ENCODE data around the gene EVC.
"Not testable (repeated sequence)": the region's sequence is repeated elsewhere in the genome, so short reads cannot be mapped to it uniquely, and the experiment has no call there.

EVC gene

DNA sequence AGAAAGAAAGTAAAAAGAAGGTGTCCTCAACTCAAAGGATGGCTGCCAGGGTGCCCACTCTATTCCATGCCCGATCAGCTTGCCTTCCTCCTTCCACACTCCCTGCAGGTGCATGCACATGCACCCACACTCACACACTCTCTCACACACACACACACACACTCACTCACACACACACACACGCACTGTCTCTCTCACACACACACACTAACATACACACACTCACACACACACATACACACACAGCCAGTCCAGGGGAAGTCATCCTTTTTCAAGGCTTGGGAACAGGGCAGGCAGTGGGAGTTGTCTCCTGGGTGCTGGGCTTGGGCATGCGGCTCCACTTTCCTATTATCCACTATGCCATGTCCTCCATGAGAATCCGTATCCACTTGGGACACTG lies 131.5 kb downstream of the EVC start:
- no peak for DNase-seq (ENCODE audit: low read depth in 2 of 2)

- DNase-seq (ENCODE audit: low read depth in 2 of 2), result no peak
Measured at GRCh38 chr4:5843573-5844530, 132.9 kb downstream of the EVC start.

GRCh38 chr4:5845035-5845905 lies 134.3 kb downstream of the EVC start:
- DNase-seq (ENCODE audit: low read depth in 2 of 2), result no peak

DNA sequence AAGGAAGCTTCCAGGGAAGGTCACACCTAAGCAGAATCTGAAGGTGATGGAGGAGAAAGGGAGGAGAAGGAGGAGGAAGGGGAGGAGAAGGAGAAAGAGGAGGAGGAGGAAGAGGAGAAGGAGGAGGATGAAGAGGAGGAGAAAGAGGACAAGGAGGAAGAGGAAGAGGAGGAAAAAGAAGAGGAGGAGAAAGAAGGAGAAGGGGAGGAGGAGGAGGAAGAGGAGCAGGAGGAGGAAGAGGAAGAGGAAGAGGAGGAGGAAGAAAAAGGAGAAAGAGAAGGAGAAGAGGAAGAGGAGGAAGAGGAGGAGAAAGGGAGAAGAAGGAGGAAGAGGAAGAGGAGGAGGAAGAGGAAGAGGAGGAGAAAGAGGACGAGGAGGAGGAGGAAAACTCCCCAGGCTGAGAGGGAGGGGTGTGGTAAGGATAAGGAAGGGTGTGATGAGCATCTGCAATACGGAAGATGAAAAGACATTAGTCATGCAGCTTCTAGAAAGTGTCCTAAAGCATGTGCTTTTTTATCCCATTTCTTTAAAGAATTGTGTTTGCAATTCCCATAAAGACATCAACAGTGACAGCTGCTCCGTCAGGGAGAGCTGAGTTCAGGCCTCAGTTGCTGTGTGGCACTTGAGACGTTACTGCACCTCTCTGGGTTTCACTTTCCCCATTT lies 140.8 kb downstream of the EVC start:
- no peak for DNase-seq (ENCODE audit: low read depth in 2 of 2)

- DNase-seq (ENCODE audit: low read depth in 2 of 2), result no peak
Measured at GRCh38 chr4:5852523-5853202, 141.7 kb downstream of the EVC start.

DNA sequence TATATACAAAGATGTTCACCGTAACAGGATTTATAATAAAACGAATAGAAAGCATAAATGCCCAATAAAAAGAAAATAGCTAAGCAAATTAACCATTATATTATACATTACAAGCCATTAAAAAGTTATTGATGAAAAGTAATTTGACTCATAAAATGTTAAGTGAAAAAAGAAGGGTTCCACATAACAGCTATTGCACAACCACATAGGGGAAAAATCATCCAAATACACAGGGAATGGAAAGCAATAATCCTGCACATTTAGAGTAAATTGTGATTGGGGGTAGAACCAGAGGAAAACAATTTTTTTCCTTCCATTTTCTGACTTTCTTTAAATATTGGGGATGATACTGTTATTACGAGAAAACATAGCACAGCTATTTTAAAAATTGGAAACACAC lies 143.9 kb downstream of the EVC start:
- DNase-seq (ENCODE audit: low read depth in 2 of 2), result no peak

DNA sequence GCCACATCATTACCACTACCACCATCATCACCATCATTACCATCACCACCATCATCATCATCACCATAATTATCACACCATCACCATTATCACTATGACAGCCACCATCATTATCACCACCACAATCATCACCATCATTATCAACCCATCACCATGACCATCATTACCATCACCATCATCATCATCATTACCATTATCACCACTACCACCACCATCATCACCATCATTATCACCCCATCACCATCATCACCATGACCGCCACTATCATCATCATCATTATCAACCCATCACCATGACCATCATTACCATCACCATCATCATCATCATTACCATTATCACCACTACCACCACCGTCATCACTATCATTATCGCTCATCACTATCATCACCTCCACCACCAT lies 145.4 kb downstream of the EVC start:
- DNase-seq (ENCODE audit: low read depth in 2 of 2), result not testable (repeated sequence)

- no peak for DNase-seq (ENCODE audit: low read depth in 2 of 2)
Measured at GRCh38 chr4:5857199-5857598, 146.2 kb downstream of the EVC start.

DNA sequence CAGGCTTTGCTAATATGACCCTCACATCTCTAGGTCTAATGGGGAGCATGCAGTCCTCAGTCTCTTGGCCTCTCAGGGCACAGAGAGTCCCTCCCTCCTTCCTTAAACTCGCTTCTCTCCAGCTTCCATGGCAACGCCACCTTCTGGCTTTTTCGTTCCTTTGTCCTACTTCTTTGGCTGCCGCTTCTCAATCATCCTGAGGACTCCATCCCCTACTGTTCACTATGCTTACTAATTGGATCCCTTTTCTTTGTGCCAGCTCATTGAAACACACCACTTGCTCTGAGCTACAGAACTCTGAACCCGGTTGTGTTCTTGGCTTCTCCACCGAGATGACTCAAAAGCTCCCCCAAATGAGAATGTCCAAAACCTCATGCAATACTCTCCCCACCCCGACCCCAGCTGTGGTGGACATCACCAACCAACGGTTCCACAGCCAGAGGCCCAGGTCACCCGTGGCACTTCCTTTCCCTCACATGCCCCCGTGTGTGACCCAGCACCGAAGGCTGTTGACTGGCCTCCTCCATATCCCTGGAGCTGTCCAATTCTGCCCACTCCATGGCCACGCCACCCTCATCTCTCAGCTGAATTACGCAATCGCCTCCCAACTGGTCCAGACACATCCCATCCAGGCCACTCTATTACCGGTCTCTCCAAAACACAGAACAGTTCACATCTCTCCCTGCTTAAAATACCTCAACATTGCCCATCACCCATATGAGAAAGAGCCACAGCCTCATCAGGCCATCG lies 147.2 kb downstream of the EVC start:
- DNase-seq (ENCODE audit: low read depth in 2 of 2), result no peak

DNA sequence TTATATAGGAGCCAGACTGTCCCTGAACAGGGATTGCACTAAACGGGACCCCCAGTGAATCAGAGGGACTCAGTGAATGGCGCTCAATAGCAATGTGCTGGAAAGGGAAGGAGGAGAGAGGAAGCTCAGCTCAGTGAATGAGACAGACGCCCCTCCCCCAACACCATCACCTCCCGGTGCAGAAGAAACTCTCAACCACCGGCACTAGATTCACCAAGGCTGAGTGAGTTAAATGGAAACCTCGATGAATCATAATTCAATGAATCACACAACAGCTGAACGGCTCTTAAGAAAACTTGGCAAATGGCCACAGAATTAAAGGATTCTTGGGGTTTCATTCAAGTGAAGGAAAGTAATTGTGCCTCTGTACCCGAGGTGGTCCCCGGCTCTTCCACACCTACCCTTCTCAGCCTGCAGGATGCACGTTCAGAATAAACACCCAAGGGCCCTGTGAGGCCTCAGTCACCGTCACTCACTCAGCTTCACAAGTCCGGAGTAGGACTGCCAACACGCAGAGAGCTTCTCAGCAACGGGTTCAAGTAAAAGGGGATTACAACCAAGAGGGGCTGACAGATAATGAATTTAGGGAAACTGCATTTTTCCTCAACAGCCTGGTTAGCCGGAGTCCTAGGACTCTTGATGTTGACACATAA lies 152.6 kb downstream of the EVC start:
- DNase-seq (ENCODE audit: low read depth in 2 of 2), result no peak

Measured in stimulated activated CD8-positive, alpha-beta memory T cell treated with anti-CD3 and anti-CD28 coated beads, Interleukin-7, amount 100 ng/mL, for 1 hour (primary cell).